Fibroblast of skin of right quadriceps (primary cell): ENCODE measurements around the gene TACR2.
A peak's percentile ranks its signal among the peaks of the same experiment; 100 is the strongest.

Source experiments
- DNase-seq: peaks from one replicate; pipeline ENCODE4 v3.0.0-alpha.2; 2013

TACR2 gene

GRCh38 chr10:69416695-69417094 is at the start of gene TACR2:
Gene TACR2, minus strand, starts transcription at chr10:69416918. Its CDS starts 595 bp downstream, at chr10:69416323.
- DNase-seq: no peak

GRCh38 chr10:69466158-69466490 is 49.4 kb upstream of the TACR2 start:
- no peak for DNase-seq

GRCh38 chr10:69465457-69466157 is 48.9 kb upstream of the TACR2 start:
- no peak for DNase-seq

- no peak for DNase-seq
These were observed 48.2 kb upstream of the TACR2 start for GRCh38 chr10:69464801-69465401.

- no peak for DNase-seq
These were observed 47.7 kb upstream of the TACR2 start for GRCh38 chr10:69464401-69464800.

GRCh38 chr10:69463886-69464285 is 47.2 kb upstream of the TACR2 start:
- no peak for DNase-seq

- no peak for DNase-seq
These were observed 44.7 kb upstream of the TACR2 start for GRCh38 chr10:69461243-69462025.

- DNase-seq: no peak
These were observed 44.0 kb upstream of the TACR2 start for GRCh38 chr10:69460576-69461242.

- DNase-seq: no peak
These were observed 43.3 kb upstream of the TACR2 start for GRCh38 chr10:69459893-69460575.

GRCh38 chr10:69459101-69459790 is 42.5 kb upstream of the TACR2 start:
- no peak for DNase-seq

GRCh38 chr10:69458430-69459100 is 41.8 kb upstream of the TACR2 start:
- no peak for DNase-seq

- DNase-seq: no peak
These were observed 41.1 kb upstream of the TACR2 start for GRCh38 chr10:69457771-69458237.

- DNase-seq: no peak
These were observed 40.4 kb upstream of the TACR2 start for GRCh38 chr10:69456880-69457693.

GRCh38 chr10:69455006-69455763 is 38.5 kb upstream of the TACR2 start:
- DNase-seq: no peak

GRCh38 chr10:69453795-69454194 is 37.1 kb upstream of the TACR2 start:
- no peak for DNase-seq

- DNase-seq: no peak
These were observed 36.1 kb upstream of the TACR2 start for GRCh38 chr10:69452676-69453415.

- DNase-seq: no peak
These were observed 35.1 kb upstream of the TACR2 start for GRCh38 chr10:69451784-69452251.

GRCh38 chr10:69451209-69451783 is 34.6 kb upstream of the TACR2 start, which contains the start of gene TSPAN15:
Gene TSPAN15, plus strand, starts transcription at chr10:69451465. Its CDS starts 130 bp downstream, at chr10:69451595.
- DNase-seq: peak; percentile 70
